Left cardiac atrium (tissue), 4 donors: ENCODE measurements around the gene OPCML. TPM values are rescaled to one million over a fixed set of nuclear protein-coding genes. Genes with fewer than 3 reads are reported as not detected.

Experiments used
- ATAC-seq, 2 donors: fragments of 200-7000 bp; cut with Tn5 transposase; one replicate each; pipeline ENCODE4 v1.9.1; 2020; ENCODE audit warnings: mild to moderate bottlenecking in 2 of 2, moderate library complexity in 2 of 2
- DNase-seq: peaks from one replicate; pipeline ENCODE4 v3.0.0-alpha.2; 2020
- intact Hi-C, 2 donors: fragments of 100-400 bp; cut with DNase I; formaldehyde crosslinking; loops; one replicate each; pipeline versions ENCODE4 v1.14.1 to v1.15.1; 2022 to 2023
- total RNA-seq, 2 donors: library from RNA; stranded (reverse); fragmentation: NEBNext Ultra II Directional; extraction: Animal tissue kit (Norgen Biotek cat#: 25700); gene quantifications; one replicate each; pipeline ENCODE4 v1.2.1, GENCODE V29; 2021
- donor health status: DM: no; HTN: yes; CAD: no.
- donor health status: DM: no; HTN: yes; CAD: no; lungs with severe emphysema.
- donor health status: DM: yes; HTN: yes; CAD: no.
- donor health status: Dilated cardiomyopathy.

Gene OPCML
- total RNA-seq, 2 donors from 2014 or later, result 0.76 TPM; not detected in 1

DNA sequence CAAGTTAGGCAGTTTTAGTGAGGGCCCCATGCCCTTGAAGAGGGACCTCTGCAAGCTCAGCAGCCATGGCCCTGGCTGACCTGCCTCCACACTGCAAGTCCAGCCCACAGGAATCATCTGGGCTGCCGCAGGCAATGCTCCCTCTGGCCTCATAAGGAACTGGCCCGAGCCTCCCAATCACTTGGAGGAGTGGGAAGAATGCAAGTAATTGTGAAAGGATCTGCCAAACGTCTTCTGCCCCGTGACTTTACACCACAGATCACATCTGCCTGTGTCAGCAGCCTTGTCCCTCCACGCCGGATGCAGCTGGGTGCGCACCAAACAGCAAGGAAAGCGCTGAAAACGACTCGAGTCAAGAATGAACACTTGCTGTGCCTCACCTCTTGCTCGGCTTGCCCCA lies 23.8 kb downstream of the OPCML start:
- ATAC-seq (peak in 1 of 2 donors; percentile 85), DNase-seq (no peak)
- intact Hi-C loops, result no loop called here

DNA sequence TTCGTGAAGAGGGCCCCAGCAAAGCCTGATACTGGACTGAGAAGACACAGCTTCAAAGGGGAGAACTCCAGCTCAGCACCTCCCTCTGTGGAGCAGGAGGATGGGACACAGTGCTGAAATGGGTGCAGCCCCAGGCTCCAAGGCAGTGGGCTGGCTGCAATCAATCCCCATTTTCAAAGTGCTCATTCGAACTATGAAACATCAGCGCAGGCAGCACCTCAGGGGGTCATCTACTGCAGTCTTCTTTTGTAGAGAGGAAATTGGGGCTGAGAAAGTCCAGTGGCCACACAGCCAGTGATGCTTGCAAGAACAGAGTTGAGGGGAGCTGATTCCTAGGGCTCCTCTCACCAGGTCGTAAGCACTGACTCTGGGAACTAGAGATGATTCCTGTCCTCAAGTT lies 25.1 kb downstream of the OPCML start:
- intact Hi-C loops, result no loop called here
- DNase-seq (no peak), ATAC-seq (no peak)

DNA sequence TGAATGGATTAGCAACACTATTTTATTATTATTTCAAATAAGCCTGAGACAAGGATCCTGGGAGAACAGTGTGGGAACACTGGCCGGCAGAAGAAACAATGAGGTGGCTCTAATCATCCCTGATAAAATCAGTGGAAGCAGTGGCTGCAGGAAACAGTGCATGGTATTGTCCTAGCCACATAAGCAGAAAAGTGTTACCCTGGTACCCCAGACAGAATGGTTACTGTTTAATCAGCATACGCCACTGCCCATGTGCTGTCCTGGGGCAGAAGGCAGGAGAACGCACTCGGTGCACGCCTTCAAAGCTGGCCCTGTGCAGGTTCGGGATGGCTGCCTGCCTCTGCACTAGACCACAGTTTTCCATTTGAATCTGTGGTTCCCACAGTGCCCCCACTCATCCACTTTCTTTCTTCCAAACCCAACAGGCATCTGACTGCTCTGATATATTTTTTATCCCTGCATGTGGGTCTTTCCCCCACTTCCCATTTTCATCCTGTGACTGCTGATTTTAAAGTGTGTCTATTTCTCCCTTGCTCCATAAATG lies 25.7 kb downstream of the OPCML start:
- ATAC-seq (no peak), DNase-seq (no peak)
- intact Hi-C loops, result no loop called here

DNA sequence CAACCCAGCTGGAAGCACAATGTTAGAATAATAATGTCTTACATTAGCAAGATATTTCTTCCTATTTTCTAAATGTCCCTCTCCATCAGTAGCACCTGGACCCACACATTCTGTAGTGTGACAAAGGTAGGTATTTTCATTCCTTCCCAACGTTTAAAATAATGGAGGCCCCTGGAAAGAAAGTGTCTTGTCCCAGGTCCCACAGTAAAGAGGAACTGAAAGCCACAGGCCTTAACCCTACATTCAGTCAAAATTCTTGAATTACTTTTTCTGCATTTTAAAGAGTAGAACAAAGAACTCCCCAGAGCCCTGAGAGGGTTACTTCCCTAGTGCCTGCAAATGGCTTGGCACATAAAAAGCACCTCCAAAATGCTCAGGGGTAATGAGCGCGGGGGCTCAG lies 26.3 kb downstream of the OPCML start:
- ATAC-seq (no peak), DNase-seq (no peak)
- intact Hi-C loops, result no loop called here

DNA sequence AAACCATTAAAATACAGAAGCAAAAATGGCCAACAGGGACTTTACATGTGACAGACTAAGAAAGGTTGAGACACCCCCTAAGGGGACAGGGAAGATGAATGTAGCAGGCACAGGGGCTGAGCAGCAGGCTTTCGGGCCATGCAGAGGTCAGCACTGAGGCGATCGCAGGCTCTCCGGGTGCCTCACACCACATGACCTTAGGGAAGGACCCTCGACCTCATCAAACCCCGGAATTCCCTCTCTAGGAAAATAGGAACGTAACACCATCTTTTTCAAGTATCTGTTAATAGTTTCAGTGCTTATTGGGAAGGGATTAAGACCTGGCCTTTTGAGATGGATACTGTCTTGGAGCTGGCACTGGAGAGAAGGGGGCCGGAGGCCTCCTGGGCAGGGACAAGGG lies 27.4 kb downstream of the OPCML start:
- intact Hi-C loops, result no loop called here
- DNase-seq, result no peak
- ATAC-seq, result no peak

DNA sequence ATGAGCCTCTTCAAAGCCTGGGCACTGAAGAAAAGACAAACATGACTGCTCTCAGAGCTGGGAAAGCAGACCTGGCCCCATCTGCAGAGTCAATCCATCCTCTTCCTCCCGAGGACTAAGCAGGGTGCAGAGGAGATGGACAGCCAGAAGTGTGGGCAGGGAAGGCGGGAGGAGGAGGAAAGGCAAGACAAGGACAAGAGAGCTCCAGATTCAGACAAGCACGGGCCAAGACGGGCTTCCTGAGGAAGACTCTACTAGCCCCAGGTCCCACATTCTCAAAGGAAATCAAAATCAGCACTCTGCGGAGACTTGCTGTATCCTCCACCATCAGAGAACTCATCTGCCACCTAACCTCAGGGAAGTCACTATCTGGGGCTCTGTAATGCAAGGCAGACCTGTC lies 28.5 kb downstream of the OPCML start:
- intact Hi-C loops, result no loop called here
- DNase-seq (no peak), ATAC-seq (no peak)

DNA sequence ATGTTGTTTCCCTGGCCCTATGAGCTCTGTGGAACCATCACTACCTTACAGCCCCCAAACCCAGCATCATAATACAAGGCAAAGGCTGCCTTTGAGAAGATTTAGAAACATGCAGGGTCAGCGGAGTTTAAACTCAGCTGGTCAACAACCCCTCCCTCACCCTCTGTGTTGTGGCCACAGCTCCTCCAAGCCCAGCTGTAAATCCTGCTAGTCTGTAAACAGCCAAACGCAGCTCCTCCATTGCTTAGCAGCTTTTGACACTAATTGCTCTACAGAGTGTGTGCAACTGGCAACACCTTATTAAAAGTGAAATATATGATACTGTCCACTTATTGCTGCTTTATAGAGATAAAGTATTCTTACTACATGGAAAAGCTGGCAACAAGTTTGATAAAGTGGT lies 29.1 kb downstream of the OPCML start:
- DNase-seq (no peak), ATAC-seq (no peak)
- intact Hi-C loops, result no loop called here

DNA sequence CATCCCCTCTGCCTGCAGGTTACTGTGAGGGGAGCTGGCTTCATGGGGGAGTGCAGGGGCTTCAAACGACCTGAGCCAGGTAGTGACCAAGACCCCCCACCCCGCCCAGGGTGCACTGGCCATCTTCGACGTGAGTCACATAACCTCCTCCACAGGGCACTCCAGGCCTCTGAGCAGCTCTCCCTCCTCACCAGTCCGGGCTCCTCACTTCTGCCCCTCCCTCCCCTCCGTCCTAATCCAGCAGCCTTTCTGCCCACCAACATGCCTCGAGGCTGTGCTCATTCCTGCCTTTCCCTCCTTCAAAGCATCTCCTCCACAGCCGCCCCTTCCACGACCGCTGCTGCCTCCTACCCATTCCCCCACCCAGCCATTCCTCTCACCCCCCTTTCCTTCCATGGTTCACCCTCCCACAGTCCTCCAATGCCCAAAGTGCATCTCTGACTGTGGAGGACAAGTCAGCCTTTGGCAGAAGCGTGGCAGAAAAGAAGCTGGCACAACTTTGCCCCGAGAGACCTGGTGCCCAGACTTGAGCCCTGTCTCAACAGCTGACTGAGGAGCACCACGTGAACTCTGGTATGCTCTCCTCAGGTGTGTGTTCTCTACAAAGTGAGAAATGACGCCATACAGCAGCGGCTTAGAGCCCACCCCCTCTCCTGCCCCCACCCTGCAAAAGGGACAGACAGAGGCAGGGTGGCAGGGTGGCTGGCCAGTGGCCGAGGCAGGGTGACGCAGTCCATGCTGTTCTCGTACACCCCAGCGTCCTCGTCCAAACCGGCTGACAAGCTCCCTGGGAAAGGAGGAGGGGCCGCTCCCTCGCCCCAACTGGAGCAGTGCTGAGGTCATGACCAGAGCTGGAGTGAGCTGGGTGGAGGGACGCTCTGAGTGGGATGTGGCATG lies 30.4 kb downstream of the OPCML start:
- peak; percentile 38 to 77 for ATAC-seq
- DNase-seq, result peak; percentile 41
- intact Hi-C loops, result no loop called here

DNA sequence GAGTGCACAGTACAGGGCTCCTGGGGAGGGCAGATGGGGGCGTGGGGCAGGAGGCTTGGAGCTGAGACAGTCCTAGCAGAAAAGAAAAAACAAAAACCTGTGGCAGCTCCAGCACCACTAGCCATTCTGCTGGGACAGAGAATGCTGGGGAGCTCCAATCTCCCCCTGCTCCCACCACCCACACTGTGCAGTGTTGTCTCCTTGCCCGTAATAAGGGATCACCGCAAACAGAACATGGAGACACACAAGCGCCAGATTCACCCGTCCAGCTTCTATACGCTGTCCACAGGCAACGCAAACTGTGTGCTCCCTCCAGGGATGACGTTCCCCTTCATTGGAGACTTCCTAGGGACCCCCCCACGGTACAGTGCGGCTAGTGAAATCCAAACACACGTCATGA lies 31.4 kb downstream of the OPCML start:
- intact Hi-C loops, result no loop called here
- DNase-seq (no peak), ATAC-seq (no peak)

DNA sequence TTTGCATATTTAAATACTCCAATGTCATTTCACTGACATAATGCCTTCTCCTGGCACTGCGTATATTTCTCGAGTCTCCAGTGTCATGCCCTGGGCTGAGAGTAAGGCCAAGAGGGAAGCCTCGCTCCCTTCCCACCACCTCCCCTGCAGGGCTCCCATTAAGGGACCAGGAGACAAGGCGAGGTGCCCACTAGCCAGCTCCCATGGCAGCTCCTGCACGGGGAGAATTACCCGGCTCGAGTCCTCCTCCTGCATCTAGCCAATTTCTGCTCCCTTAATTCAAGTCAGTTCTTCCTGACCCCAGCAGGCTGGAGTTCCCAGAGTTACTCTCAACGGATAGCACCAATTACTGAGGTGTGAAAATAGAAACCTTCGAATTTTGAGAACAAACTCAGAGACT lies 31.9 kb downstream of the OPCML start:
- DNase-seq, result no peak
- intact Hi-C loops, result no loop called here
- ATAC-seq, result no peak

DNA sequence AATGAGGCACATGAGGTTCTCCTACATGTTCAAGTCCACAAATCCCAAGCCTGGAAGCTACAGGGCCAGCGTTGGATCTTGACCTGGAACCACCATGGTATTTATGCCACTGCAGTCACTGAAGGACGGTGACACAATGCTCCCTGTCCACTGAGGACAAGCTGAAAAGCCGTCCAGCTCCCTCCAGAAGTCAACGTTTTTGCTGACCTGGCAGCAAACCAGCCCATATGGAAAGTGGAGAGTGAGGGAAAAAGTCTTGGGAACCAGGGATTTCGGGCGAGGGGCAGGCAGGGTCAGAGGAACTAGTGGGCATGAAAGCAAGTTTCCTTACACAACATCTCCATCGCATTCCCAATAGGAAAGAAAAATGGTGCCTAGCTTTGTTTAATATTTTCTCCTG lies 33.3 kb downstream of the OPCML start:
- intact Hi-C loops, result no loop called here
- DNase-seq (no peak), ATAC-seq (no peak)

DNA sequence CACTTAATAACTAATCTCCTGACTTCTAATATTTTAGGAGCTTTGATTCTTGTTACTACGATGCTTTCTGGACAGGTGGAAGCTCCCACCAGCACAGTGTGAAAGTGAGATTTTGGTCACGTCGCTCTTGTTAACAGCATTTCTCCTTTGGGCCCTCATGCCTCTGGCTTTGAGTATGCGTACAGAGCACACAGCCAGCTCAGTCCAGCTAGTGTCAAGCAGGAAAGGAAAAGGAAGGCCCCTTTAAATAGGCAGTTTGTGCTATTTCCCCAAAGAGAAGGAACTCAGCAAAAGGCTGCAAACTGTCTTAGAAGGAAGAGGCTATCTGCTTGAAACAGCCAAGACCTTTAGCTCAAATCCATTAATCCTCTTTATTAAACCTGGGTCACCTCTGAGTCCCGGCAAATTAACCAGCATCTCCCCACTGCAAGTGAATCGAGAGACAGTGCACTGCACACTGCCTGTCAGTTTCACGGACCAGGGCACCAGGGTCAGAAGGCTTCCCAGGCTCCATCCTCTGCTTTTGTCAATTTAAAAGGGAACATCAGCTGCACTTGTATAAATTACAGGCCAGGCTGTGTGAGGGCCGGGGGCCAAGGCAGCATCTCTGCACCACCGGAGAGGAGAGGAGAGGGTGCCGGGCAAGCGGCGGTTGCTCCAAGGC lies 34.7 kb downstream of the OPCML start:
- DNase-seq (no peak), ATAC-seq (no peak)
- intact Hi-C loops, result no loop called here

DNA sequence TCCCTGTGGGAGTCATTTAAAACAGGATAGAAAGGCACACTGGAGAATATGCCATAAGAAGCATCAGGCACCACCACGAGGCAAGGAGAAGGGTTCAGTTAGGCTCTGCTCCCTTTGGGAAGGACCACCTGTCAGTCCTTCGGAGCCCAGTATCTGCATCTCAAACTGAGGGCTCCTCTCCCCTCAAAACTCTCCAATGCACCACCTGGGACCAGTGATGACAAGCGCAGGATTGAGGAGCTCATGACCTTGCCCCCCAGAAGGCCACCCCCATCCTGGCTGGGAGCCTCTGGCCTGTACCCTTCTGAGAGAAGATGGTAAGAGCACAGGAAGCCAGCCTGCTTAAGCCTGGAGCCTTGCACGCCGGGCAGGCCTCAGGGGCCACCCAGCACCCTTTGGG lies 39.4 kb downstream of the OPCML start:
- DNase-seq (no peak), ATAC-seq (no peak)
- intact Hi-C loops, result no loop called here

DNA sequence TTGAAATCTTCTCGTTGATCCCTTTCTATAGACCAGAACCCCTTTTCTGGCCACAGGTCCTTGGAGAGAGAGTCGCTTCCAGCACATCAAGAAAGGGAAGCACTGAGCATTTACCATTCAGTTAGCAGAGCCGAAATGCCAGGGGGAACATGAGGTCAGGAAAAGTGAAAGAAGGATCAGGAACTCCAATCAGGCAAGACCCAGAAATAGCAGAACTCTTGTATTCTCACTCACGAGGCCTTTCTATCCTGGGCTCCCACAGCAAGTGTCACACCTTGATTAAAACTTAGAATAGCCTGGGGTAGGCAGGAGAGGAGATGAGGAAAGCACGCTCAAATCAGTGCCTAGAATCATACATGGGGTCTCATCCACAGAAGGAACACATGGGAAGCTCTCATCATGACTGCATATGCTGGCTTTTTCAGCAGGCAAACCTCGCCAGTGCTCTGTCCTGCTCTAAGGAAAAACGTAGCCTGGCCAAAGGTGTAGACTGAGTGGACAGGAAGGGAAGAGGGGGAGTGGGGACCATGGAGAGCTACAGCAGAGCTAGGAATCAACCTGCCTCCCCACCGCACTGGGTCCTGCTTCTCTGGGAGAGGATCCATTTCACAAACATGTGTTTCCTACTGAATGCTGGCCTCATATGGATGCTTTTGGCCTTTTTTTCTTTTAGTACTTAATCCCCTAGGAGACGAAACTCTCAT lies 40.5 kb downstream of the OPCML start:
- DNase-seq (no peak), ATAC-seq (no peak)
- intact Hi-C loops, result no loop called here

DNA sequence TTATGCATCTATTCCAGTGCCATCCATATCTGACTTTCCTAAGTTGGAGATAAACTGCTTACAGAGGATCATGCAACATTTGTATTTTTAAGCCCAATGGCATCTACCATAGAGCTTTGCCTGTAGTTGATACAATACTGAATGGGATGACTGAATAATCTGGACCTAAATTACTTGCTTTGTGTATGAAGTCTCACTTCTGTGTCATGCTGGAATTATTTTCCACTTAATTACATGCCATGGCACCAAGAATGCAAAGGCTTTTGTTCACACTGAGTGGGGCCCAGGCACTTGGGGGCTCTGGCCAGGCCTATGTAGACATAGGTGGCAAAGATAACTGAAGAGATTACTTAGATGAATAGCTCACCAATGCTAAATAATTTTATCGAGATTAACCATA lies 51.6 kb downstream of the OPCML start:
- intact Hi-C loops, result no loop called here
- ATAC-seq (no peak), DNase-seq (no peak)

DNA sequence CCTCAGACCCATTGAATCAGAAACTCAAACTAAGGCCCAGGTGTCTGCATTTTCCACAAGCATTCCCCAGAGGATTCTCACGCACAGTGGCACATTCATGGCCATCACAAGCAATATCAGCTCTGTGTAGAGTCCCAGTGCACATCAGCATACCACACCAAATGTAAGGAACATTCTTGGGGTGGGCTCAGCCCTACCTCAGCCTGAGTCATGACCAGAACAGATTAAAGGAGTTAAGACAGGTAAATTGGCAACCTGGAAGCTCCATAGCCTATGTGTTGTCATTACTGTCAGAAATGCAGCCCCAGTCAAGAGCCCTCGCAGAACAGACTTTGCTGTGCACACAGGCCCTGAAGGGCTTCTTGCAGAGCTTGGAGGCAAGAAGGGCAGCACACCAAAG lies 53.1 kb downstream of the OPCML start:
- no peak for ATAC-seq
- DNase-seq, result no peak
- intact Hi-C loops, result no loop called here

DNA sequence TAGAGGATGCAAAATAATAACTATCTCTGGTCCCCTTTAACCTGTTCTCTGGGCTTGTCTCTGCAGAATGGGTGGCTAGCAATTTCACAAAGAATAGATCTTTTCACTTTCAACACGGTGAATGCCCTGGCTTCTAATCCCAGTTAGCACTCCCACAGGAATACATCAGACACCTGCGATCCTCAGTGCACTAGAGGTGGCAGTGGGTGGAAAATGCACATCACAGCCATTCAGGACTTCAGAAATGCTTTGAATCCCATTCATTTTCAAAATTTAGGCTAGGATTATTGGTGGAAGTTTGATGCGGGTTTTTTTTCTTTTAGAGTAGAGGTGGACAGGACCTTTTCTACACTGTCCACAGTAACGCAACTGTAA lies 55.1 kb downstream of the OPCML start:
- ATAC-seq, result no peak
- intact Hi-C loops, result no loop called here
- no peak for DNase-seq

DNA sequence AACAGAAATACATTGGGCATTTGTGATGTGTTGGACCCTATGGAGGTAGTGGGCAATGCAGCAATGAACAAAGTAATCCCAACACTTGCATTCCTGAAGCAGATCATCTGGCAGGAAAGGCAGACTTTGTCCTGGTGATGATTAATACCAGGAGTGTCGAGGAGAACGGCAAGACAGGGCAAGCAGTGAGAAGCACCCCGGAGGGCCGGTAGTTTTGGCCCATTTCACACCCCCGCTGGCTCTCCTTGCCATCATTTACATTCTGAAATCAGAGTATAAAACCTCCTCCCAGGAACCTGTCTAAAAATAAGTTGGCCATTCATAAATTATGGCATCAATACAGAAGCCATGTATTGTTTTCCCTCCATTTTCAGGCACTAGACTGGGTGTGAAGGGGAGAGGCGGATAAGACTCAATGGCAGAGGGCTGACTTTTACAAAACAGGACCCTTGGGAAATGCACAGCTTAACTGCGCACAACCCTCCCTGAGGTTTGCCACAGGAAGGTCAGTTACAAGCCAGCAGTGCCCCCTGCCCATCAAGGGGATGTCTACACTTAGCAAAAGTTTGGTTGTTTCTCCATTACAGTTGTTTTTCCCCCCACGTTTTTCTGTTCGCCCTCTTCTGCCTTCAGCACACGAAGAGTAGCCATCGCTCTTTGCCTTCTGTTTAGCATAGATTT lies 55.6 kb downstream of the OPCML start:
- no peak for DNase-seq
- intact Hi-C loops, result no loop called here
- ATAC-seq, result no peak

DNA sequence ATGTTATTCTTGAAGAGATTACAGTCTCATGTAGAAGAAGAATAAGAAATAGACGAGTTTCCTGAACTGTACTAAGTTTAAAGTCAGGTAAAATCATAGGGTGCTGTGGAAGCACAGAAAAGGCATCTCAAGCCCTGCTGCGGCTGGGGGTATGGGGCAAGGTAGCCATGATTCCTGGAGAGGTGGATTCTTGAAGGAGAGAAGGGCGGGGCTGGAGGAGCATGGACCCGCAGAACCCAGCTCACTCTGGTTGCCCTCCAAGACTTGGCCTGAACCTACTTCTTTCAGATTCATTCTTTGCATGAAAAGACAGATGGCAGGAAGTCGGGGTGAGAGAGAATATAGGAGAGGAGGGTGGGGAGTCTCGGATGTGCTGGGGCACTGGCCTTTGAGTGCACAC lies 57.8 kb downstream of the OPCML start:
- intact Hi-C loops, result no loop called here
- ATAC-seq (no peak), DNase-seq (no peak)

DNA sequence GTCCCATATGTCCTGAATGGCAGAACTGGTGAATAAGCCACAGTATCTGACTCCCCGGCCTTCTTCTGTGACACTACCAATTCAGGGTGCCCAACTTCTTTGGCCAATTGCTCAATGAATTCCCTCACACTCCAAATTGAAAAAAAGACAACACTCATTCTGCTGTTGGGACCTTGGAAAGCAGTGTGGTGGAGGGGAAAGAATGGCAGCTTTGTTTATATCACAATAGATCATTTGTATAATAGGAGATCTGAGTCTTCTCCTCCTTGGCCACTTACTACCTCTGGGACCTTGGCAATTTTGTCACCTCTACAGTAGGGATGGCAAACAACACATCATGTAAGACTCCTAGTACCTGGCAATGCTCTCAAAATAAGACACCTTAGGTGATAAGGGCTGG lies 64.6 kb downstream of the OPCML start:
- DNase-seq (no peak), ATAC-seq (no peak)
- intact Hi-C loops, result no loop called here
